Measurements from ENCODE around the gene GAS2L1. TPM values are rescaled to one million over a fixed set of nuclear protein-coding genes. Genes with fewer than 3 reads are reported as not detected.
A peak's percentile ranks its signal among the peaks of the same experiment; 100 is the strongest.

GAS2L1 gene
- total RNA-seq: 10 to 100 TPM; 12.2 to 19.3 (median 15.7) TPM

DNA sequence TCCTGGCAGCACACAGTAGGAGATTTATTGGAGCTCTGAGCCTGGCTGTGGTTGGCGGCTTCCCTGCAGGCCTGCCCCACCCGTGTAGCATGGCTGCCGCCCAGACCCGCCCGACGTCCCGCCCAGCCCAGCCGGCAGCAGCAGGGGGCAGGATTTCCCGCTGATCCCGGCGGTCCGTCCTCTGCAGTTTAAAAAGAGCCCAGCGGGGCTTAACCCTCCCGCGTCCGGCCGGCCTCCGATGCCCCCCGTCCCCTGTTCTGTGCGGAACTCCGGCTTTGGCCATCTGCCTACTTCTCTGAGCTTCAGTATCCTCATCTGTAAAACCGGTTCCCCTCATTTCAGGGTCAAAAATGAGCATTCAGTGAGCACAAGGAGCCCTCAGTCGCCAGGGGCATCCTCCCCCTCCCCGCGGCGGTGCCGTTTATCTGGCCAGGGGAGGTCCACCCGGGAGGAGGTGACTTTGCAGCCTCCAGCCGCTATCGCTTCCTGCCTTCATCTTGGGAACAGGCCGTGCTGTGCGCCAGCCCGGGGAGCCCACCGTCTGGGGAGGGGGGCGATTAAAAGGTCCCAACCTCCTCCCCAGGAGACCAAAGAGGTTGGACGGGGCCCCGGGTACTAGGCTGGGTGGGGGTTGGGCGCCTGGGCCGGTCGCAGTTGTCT lies at the start of gene GAS2L1:
Gene GAS2L1 (plus strand): TSS at position 476 of the 660 bp plus-strand sequence. CDS start 1,456 bp downstream, outside the sequence.
- Histone ChIP-seq H3K4me1 (peaks cover 26 to 27% of the 10 kb centered on the region in 2 donors), H3K4me3 (peak within 1 kb of the TSS; percentile 74 to 93 (median 88)), H3K36me3 (no peaks in the 10 kb centered on the region), H3K9me3 (no peaks in the 10 kb centered on the region), H3K27me3 (no peaks in the 10 kb centered on the region), H3K27ac (peak within 1 kb of the TSS; percentile 89 to 93)
- TF ChIP-seq POLR2AphosphoS5 (IDR thresholded peaks at IDR 0.05) (peak in 2 of 3 donors; percentile 7 to 9), POLR2A (IDR thresholded peaks at IDR 0.05) (no peak)
- TF ChIP-seq, protein P1, sequence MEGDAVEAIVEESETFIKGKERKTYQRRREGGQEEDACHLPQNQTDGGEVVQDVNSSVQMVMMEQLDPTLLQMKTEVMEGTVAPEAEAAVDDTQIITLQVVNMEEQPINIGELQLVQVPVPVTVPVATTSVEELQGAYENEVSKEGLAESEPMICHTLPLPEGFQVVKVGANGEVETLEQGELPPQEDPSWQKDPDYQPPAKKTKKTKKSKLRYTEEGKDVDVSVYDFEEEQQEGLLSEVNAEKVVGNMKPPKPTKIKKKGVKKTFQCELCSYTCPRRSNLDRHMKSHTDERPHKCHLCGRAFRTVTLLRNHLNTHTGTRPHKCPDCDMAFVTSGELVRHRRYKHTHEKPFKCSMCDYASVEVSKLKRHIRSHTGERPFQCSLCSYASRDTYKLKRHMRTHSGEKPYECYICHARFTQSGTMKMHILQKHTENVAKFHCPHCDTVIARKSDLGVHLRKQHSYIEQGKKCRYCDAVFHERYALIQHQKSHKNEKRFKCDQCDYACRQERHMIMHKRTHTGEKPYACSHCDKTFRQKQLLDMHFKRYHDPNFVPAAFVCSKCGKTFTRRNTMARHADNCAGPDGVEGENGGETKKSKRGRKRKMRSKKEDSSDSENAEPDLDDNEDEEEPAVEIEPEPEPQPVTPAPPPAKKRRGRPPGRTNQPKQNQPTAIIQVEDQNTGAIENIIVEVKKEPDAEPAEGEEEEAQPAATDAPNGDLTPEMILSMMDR (IDR thresholded peaks at IDR 0.05): peak in 2 of 3 donors; percentile 67 to 69
- DNase-seq (ENCODE audit: low spot score in 2 of 2): peak; percentile 60 to 86
- intact Hi-C loops (cut with DNase I; ENCODE audit: low total_unique reads): no loop called here

DNA sequence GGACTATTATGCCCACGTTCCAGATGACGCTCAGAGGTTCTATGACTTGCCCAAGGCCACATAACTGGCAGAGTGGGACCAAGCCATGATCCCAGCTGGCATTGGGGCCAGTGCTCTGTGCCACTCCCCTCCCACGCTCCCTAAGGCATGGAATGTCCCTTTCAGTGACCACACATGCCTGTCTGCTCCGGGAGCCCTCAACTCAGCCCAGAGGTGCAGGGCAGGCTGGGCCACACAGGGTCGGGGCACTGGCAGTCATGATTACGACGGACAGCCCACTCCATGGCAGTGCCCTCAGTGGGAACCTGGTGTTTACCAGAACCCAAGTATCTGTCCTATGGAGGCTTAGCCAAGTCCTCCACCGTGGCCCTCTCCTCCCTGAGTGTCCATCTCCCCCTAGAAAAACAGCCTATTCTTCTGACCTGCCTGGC lies 48.7 kb upstream of the GAS2L1 start:
- Histone ChIP-seq H3K9me3 (no peaks in the 10 kb centered on the region), H3K36me3 (no peaks in the 10 kb centered on the region), H3K4me3 (no peak overlapping the region), H3K27ac (no peak overlapping the region), H3K27me3 (no peaks in the 10 kb centered on the region), H3K4me1 (no peaks in the 10 kb centered on the region)
- TF ChIP-seq POLR2A (IDR thresholded peaks at IDR 0.05) (no peak), POLR2AphosphoS5 (IDR thresholded peaks at IDR 0.05) (no peak)
- TF ChIP-seq, protein P1 (IDR thresholded peaks at IDR 0.05): no peak
- intact Hi-C loops (cut with DNase I; ENCODE audit: low total_unique reads): no loop called here
- DNase-seq (ENCODE audit: low spot score in 2 of 2): no peak

DNA sequence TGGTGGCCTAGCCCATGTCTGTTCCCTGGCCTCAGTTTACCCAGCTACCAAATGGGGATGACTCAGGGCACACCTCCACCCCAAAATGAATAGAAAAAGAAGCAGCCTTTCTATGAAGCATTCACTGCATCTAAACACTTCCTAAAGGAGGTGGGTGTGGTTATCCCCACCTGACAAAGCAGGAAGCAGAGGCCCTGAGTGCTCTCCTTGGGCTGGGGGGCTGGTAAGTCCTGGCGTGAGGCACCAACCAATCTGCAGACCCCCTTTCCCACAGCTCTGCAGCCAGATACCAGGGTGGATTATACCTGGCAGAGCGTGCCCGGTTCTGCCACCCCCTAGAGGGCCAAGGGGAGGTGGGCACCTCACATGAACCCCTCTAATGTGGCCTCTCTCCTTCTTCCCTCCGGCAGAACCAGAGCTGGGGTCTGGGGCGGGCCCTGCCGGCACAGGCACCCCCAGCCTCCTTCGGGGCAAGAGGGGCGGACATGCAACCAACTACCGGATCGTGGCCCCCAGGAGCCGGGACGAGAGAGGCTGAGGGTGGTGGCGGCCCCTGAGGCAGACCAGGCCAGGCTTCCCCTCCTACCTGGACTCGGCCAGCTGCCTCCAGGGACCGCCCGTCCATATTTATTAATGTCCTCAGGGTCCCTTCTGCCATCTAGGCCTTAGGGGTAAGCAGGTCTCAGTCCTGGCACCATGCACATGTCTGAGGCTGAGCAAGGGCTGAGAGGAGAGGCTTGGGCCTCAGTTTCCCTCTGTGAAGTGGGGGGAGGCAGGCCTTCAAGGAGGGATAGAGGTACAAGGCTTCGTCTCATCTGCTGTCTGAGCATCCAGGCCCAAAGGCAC lies 47.8 kb upstream of the GAS2L1 start:
- DNase-seq (ENCODE audit: low spot score in 2 of 2): no peak
- no peaks in the 10 kb centered on the region for H3K27me3 ChIP-seq
- intact Hi-C loops (cut with DNase I; ENCODE audit: low total_unique reads): no loop called here
- no peaks in the 10 kb centered on the region for H3K4me1 ChIP-seq
- no peak overlapping the region for H3K4me3 ChIP-seq
- TF ChIP-seq, protein P1 (IDR thresholded peaks at IDR 0.05): no peak
- TF ChIP-seq POLR2A (IDR thresholded peaks at IDR 0.05) (no peak), POLR2AphosphoS5 (IDR thresholded peaks at IDR 0.05) (no peak)
- H3K27ac ChIP-seq: no peak overlapping the region
- no peaks in the 10 kb centered on the region for H3K9me3 ChIP-seq
- no peaks in the 10 kb centered on the region for H3K36me3 ChIP-seq

DNA sequence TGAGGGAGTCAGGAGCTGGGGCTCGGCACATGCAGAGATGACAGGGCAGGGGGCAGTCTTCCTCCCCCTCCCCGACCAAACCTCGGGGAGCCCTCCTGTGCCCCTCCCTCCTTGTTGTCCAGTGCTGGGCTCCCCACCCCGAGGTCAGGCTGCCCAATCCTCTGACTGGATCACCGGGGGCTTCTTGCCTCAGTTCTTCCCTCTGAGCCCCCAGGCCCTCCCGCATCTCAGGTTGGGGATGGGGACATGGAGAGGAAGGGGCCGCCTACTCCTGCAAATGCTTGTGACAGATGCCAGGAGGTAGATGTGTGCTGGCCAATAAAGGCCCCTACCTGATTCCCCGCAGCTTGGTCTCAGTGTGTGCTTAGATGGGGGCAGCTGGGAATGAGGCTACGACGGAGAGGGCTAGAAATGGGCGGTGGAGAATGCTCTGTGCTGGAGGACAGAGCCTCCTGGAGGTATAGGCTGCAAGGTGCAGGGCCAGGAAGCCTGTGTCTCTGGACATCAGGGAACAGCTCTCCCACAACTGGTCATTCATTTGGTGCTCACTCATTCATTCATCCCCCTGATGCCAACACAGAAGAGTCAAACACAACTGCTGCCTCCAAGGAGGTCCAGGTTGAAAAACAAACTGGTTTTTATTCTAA lies 47.1 kb upstream of the GAS2L1 start:
- no peaks in the 10 kb centered on the region for H3K9me3 ChIP-seq
- no peak for DNase-seq (ENCODE audit: low spot score in 2 of 2)
- TF ChIP-seq POLR2AphosphoS5 (IDR thresholded peaks at IDR 0.05) (no peak), POLR2A (IDR thresholded peaks at IDR 0.05) (no peak)
- TF ChIP-seq, protein P1 (IDR thresholded peaks at IDR 0.05): no peak
- intact Hi-C loops (cut with DNase I; ENCODE audit: low total_unique reads): no loop called here
- no peaks in the 10 kb centered on the region for H3K36me3 ChIP-seq
- H3K27me3 ChIP-seq: no peaks in the 10 kb centered on the region
- no peaks in the 10 kb centered on the region for H3K4me1 ChIP-seq
- no peak overlapping the region for H3K4me3 ChIP-seq
- no peak overlapping the region for H3K27ac ChIP-seq
